BJ (cell line): ENCODE results near the gene SNU13. TPM values are rescaled to one million over a fixed set of nuclear protein-coding genes. Genes with fewer than 3 reads are reported as not detected.

Experiments
- CTCF ChIA-PET: fragments of 350-600 bp; formaldehyde crosslinking; extraction: SDS; loops from one replicate; lab custom pipeline; 2021; ENCODE audit warnings: antibody characterized with exemption, inconsistent platforms; lab: Yijun Ruan, JAX
- POLR2A ChIA-PET: fragments of 300-600 bp; sonication (Branson Sonifier 250); formaldehyde crosslinking; extraction: SDS; loops from one replicate; lab custom pipeline; 2021; ENCODE audit warnings: antibody characterized with exemption; lab: Charles Lee
- DNase-seq: peaks from one replicate; pipeline ENCODE4 v3.0.0-alpha.2; 2011; ENCODE audit warnings: low read depth
- H3K27me3 ChIP-seq: 2 replicates; pipeline ENCODE4 v1.6.0; 2011; ENCODE audit warnings: low read length; ENCODE audit not compliant: control insufficient read depth, insufficient read depth
- H3K36me3 ChIP-seq: 2 replicates; pipeline ENCODE4 v1.5.1; 2011; ENCODE audit warnings: low read length; ENCODE audit not compliant: control insufficient read depth, insufficient read depth
- H3K4me3 ChIP-seq: 2 replicates; pipeline ENCODE4 v1.5.1; 2011; ENCODE audit warnings: low read depth, mild to moderate bottlenecking, control low read depth, low read length
- CTCF ChIP-seq: IDR thresholded peaks from 2 replicates; pipeline ENCODE4 v1.5.1; 2011; ENCODE audit warnings: low read depth, mild to moderate bottlenecking, control low read depth, inconsistent platforms, low read length, moderate library complexity; ENCODE audit not compliant: insufficient read depth
- polyA plus RNA-seq: library from polyadenylated mRNA; depleted of rRNA; stranded (reverse); fragments of >200 nt; gene quantifications from 2 replicates; pipeline ENCODE4 v1.2.3, GENCODE V29; 2011

Gene SNU13
- polyA plus RNA-seq, 1 experiment = 327 TPM

- peaks cover 4% of the 10 kb centered on the region for H3K27me3 ChIP-seq
- CTCF ChIA-PET = interaction anchor here (0.6 to 1.3 kb wide), 4 partner anchors 24 to 219 kb away, joined by 3 to 4 read pairs (median 3); no protein-coding TSS in a partner anchor
- no peak overlapping the region for H3K4me3 ChIP-seq
- no peak for DNase-seq
- POLR2A ChIA-PET = no interaction called here
- no peak for TF ChIP-seq CTCF
- H3K36me3 ChIP-seq = no peaks in the 10 kb centered on the region
Measured at GRCh38 chr22:41722496-41722895, 33.8 kb upstream of the SNU13 start.

- peaks cover 5% of the 10 kb centered on the region for H3K27me3 ChIP-seq
- no peak for DNase-seq
- no peaks in the 10 kb centered on the region for H3K36me3 ChIP-seq
- ChIA-PET POLR2A (no interaction called here), CTCF (interaction anchor here (1.3 to 2.1 kb wide), 2 partner anchors 11 to 16 kb away, joined by 3 to 9 read pairs; no protein-coding TSS in a partner anchor)
- no peak for TF ChIP-seq CTCF
- H3K4me3 ChIP-seq = no peak overlapping the region
Measured at GRCh38 chr22:41713004-41713403, 24.3 kb upstream of the SNU13 start.

- DNase-seq = no peak
- no peak for TF ChIP-seq CTCF
- ChIA-PET CTCF (interaction anchor here (2.2 kb wide), 1 partner anchor 12 kb away, joined by 10 read pairs; no protein-coding TSS in a partner anchor), POLR2A (no interaction called here)
- H3K36me3 ChIP-seq = no peaks in the 10 kb centered on the region
- H3K27me3 ChIP-seq = peaks cover 3% of the 10 kb centered on the region; the same call in 1 of the 2 replicates
- H3K4me3 ChIP-seq = no peak overlapping the region
Measured at GRCh38 chr22:41709341-41709740, 20.7 kb upstream of the SNU13 start.

DNA sequence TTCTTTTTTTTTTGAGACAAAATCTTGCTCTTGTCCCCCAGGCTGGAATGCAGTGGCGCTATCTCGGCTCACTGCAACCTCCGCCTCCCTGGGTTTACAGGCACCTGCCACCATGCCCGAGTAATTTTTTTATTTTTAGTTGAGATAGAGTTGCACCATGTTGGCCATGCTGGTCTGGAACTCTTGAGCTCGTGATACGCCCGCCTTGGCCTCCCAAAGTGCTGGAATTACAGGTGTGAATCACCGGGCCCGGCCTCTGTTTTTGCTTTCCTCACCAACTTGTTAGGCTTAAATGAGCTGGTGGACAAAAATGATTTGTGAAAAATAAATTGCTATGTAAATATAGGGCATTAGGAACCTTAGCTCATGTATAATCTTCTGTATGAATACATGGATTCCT, 14.1 kb upstream of the SNU13 start:
- no peak for TF ChIP-seq CTCF
- CTCF ChIA-PET = no interaction called here

DNA sequence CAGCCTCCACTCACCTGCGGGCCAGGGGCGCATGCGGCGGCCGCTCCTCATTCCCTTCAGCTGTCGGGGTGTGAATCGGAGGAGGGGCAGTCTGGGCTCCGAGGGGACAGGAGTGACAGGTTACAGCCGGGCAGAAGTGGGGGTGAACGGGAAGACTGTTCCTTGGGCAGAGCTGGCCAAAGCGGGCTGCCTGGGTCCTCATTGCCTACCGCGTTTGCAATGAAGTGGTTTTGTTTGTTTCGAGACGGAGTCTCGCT, 11.4 kb upstream of the SNU13 start:
- Histone ChIP-seq H3K27me3 (no peaks in the 10 kb centered on the region), H3K4me3 (no peak overlapping the region), H3K36me3 (no peaks in the 10 kb centered on the region)
- TF ChIP-seq CTCF = no peak
- DNase-seq = no peak
- ChIA-PET POLR2A (no interaction called here), CTCF (interaction anchor here (0.5 to 5.3 kb wide), 2 partner anchors 239 to 376 kb away, joined by 3 to 119 read pairs; no protein-coding TSS in a partner anchor)

More for the DNA sequence above, 14.1 kb upstream of the SNU13 start:
- no peak for DNase-seq
- Histone ChIP-seq H3K4me3 (no peak overlapping the region), H3K27me3 (0 out of 2 replicates have a peak, but pooled peaks cover 3% of the 10 kb centered on the region), H3K36me3 (no peaks in the 10 kb centered on the region)
- POLR2A ChIA-PET = no interaction called here
